Measurements from ENCODE around the gene DNAJA2.

DNAJA2 gene

DNA sequence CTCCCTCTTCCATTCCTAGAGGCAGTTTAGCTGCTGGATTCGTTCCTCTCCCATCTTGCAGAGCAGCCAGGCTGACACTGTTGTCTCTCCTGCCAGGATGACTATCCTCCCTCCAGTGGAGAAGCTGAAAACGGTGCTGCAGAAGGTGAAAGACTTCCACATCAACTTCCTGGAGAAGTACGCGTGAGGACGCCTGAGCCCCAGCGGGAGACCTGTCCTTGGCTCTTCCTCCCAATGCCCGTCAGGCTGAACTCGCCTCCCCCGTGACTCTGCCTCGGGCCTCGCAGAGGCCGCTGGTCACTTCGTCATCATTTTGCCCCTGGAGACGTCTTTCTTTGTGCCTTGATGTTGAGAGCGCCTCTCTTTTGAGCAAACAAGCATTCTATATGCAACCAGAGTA lies 44.7 kb downstream of the DNAJA2 start:
- DNase-seq (ENCODE audit: low read depth) = no peak
- TF ChIP-seq, protein P1, sequence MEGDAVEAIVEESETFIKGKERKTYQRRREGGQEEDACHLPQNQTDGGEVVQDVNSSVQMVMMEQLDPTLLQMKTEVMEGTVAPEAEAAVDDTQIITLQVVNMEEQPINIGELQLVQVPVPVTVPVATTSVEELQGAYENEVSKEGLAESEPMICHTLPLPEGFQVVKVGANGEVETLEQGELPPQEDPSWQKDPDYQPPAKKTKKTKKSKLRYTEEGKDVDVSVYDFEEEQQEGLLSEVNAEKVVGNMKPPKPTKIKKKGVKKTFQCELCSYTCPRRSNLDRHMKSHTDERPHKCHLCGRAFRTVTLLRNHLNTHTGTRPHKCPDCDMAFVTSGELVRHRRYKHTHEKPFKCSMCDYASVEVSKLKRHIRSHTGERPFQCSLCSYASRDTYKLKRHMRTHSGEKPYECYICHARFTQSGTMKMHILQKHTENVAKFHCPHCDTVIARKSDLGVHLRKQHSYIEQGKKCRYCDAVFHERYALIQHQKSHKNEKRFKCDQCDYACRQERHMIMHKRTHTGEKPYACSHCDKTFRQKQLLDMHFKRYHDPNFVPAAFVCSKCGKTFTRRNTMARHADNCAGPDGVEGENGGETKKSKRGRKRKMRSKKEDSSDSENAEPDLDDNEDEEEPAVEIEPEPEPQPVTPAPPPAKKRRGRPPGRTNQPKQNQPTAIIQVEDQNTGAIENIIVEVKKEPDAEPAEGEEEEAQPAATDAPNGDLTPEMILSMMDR (conservative IDR thresholded peaks at IDR 0.05; ENCODE audit: low read length) = no peak
- no peak overlapping the region for H3K4me3 ChIP-seq (ENCODE audit: low read length)

DNA sequence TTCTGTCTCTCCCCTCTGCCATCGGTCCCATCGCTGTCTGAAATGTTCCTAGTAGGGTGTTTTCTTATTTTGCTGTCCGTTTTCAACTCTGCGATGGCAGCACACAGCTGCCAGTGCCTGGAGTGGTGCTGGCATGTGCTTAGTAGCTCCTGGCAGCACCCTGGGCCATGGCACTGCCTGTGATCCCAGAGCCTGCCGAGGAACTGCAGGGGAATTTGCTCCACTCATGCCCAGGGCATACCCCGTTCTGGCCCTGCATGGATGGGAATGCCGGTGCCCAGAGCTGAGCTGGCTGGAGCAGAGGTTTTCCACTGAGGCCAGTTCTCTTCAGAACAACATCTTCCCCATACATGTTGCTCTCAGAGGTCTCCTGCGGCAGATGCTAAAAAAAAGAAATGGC lies 46.2 kb downstream of the DNAJA2 start:
- no peak for DNase-seq (ENCODE audit: low read depth)
- H3K4me3 ChIP-seq (ENCODE audit: low read length) = no peak overlapping the region
- TF ChIP-seq, protein P1 (conservative IDR thresholded peaks at IDR 0.05; ENCODE audit: low read length) = no peak

DNA sequence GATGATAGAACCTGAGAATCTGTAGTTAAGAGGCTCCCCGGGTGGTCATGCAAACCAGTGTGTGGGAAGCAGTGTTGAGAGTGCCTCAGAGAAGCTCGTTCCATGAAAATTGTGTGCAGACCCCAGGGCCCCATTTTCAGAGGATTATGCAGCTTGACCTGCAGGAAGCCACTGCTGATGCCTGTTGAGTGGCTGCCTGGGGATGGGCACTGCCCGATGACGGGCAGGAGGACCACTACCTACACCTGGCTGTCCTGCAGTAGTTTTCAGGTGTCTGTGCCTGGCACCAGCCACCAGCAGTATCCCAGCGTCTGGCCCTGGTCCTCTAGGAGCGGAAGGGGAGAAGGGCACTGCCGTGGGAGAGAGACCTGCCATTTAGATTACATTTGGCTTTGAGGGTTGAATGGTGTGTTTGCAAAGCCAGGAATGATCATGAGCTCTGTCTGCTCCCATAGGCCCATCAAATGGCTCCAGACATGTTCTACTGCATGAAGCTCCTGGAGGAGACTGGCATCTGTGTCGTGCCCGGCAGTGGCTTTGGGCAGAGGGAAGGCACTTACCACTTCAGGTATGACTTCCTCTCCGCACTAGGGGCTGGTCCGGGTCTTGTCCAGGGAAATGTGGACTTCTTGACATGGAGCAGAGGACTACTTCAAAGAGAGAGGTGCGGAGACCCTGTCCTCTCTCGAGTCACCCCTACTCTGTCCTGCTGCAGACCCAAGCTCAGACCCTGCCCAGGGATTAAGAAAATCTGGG lies 46.8 kb downstream of the DNAJA2 start:
- no peak for DNase-seq (ENCODE audit: low read depth)
- H3K4me3 ChIP-seq (ENCODE audit: low read length) = no peak overlapping the region
- TF ChIP-seq, protein P1 (conservative IDR thresholded peaks at IDR 0.05; ENCODE audit: low read length) = no peak

DNA sequence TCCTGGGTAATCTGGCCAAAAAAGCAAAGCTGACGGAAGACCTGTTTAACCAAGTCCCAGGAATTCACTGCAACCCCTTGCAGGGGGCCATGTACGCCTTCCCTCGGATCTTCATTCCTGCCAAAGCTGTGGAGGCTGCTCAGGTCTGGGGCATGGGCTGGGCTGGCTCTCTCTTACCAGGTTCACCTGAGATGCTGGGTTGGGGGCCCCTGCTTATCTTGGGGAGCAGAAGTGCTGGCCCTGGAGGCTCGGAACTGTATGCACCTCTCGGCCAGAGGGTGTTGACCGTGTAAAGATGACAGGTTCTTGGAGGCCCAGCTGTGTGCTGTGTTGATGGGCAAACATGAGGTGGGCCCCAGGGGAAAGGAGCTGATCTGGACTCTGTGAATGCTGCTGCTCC lies 49.1 kb downstream of the DNAJA2 start:
- DNase-seq (ENCODE audit: low read depth) = no peak
- TF ChIP-seq, protein P1 (conservative IDR thresholded peaks at IDR 0.05; ENCODE audit: low read length) = no peak
- no peak overlapping the region for H3K4me3 ChIP-seq (ENCODE audit: low read length)

DNA sequence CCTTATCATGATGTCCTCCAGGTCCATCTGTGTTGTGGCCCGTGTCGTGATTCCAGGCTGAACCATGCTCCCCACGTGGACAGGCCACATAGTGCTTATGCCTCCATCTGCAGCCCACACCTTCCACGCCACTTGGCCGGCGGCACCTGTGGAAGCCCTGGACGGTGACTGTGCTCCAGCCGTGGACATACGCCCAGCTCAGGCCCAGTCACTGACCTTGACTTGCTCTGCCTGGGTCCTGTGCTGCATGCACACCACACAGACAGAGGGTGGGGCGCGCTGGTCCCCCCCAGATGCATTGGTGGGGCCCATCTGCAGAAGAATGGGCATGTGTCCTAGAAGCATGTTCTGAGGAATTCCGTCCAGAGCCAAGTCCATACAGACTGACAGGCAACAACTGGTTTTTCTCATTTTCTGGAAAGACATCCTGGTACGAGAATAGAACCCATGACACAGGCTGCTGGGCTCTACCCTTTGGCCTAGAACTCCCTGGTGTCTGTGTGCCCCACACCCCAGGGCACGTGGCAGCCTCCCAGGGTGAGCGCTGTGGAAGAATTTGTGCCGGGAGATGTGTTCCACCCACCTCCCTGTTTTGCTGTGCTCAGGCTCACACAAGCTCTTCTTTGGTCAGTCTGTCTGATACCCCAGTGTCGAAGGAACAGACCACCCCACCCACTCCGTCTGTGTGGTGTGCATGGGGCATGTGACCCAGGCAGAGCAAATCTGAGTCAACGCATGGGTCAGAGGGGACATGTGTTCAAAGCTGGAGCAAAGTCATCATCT lies 49.8 kb downstream of the DNAJA2 start:
- DNase-seq (ENCODE audit: low read depth) = no peak
- no peak overlapping the region for H3K4me3 ChIP-seq (ENCODE audit: low read length)
- TF ChIP-seq, protein P1 (conservative IDR thresholded peaks at IDR 0.05; ENCODE audit: low read length) = no peak

DNA sequence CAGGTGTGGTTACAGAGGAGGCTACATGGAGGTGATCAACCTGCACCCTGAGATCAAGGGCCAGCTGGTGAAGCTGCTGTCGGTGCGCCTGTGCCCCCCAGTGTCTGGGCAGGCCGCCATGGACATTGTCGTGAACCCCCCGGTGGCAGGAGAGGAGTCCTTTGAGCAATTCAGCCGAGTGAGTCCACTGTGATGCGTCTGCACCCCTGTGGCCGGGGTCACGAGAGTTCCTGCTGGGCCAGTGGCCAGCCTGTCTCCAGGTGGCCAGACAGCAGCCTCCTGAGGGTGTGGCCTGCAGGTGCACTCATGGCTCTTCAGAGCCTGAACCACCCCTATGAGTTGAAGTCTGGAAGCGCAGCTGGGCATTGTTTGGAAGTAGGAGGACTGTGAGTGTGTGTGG lies 51.2 kb downstream of the DNAJA2 start:
- TF ChIP-seq, protein P1 (conservative IDR thresholded peaks at IDR 0.05; ENCODE audit: low read length) = no peak
- H3K4me3 ChIP-seq (ENCODE audit: low read length) = no peak overlapping the region
- no peak for DNase-seq (ENCODE audit: low read depth)
